Activated CD8-positive, alpha-beta T cell treated with anti-CD3 and anti-CD28 coated beads, Interleukin-2, amount 10 ng/mL, durations not matched to agents 7 days and 5 days (primary cell): Measurements from ENCODE around the gene POLQ. TPM values are rescaled to one million over a fixed set of nuclear protein-coding genes. Genes with fewer than 3 reads are reported as not detected.

Experiments used
- ATAC-seq: fragments of 150-1000 bp; cut with Tn5 transposase; one replicate; pipeline ENCODE4 v1.10.0; 2021; ENCODE audit warnings: moderate library complexity
- CTCF ChIA-PET: fragments of 350-600 bp; sonication (Branson Sonifier 250); formaldehyde crosslinking; loops from one replicate; lab custom pipeline; 2021; ENCODE audit warnings: antibody characterized with exemption; lab: Charles Lee
- POLR2A ChIA-PET: fragments of 350-600 bp; sonication (Branson Sonifier 250); formaldehyde crosslinking; loops from one replicate; lab custom pipeline; 2021; ENCODE audit warnings: antibody characterized with exemption; lab: Charles Lee
- DNase-seq: peaks from one replicate; pipeline ENCODE4 v3.0.0-alpha.2; 2020
- H3K27ac Mint-ChIP-seq: one replicate; pipeline ENCODE4 v1.8.0; 2021; ENCODE audit warnings: mild to moderate bottlenecking, mixed read lengths
- H3K27me3 Mint-ChIP-seq: one replicate; pipeline ENCODE4 v1.8.0; 2021; ENCODE audit warnings: low read depth, mixed read lengths
- H3K36me3 Mint-ChIP-seq: one replicate; pipeline ENCODE4 v1.8.0; 2021; ENCODE audit warnings: low read depth, mixed read lengths
- H3K4me1 Mint-ChIP-seq: one replicate; pipeline ENCODE4 v1.8.0; 2021; ENCODE audit warnings: low read depth, mixed read lengths
- H3K4me3 Mint-ChIP-seq: one replicate; pipeline ENCODE4 v1.8.0; 2021; ENCODE audit warnings: mild to moderate bottlenecking, mixed read lengths
- H3K9me3 Mint-ChIP-seq: one replicate; pipeline ENCODE4 v1.8.0; 2022; ENCODE audit warnings: mixed read lengths; ENCODE audit not compliant: insufficient read depth
- total RNA-seq, 2 experiments: library from RNA; stranded (reverse); gene quantifications; one replicate each; pipeline ENCODE4 v1.2.3, GENCODE V29; 2021

Gene POLQ
- total RNA-seq, 2 experiments from 2014 or later, result 35.5 to 35.6 TPM

DNA sequence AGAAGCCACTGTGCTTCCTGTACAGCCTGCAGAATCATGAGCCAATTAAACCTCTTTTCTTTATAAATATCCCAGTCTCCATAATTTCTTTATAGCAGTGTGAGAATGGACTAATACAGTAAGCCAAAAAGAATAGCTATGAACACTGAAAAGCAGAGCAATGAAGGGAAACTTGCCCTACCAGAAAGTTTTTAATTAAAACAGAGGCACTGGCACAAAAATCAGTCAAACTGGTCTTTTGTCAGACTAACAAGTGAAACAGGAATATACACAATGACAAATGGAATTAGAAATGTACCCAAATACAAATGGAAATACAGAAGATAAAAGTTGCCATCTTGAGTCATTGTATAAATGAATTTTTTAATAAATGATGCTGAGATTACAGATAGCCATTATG is 40.5 kb downstream of the POLQ start:
- H3K36me3 Mint-ChIP-seq, result peaks cover 54% of the 10 kb centered on the region
- DNase-seq (no peak), ATAC-seq (no peak)
- no peak overlapping the region for H3K27ac Mint-ChIP-seq
- H3K4me3 Mint-ChIP-seq, result no peak overlapping the region
- ChIA-PET CTCF (no interaction called here), POLR2A (no interaction called here)
- no peaks in the 10 kb centered on the region for H3K9me3 Mint-ChIP-seq
- no peaks in the 10 kb centered on the region for H3K4me1 Mint-ChIP-seq
- no peaks in the 10 kb centered on the region for H3K27me3 Mint-ChIP-seq

GRCh38 chr3:121504618-121505017 is 41.2 kb downstream of the POLQ start:
- Mint-ChIP-seq H3K36me3 (peaks cover 51% of the 10 kb centered on the region), H3K9me3 (no peaks in the 10 kb centered on the region), H3K4me1 (no peaks in the 10 kb centered on the region), H3K4me3 (no peak overlapping the region), H3K27me3 (no peaks in the 10 kb centered on the region), H3K27ac (no peak overlapping the region)
- ChIA-PET CTCF (no interaction called here), POLR2A (no interaction called here)
- ATAC-seq (no peak), DNase-seq (no peak)

DNA sequence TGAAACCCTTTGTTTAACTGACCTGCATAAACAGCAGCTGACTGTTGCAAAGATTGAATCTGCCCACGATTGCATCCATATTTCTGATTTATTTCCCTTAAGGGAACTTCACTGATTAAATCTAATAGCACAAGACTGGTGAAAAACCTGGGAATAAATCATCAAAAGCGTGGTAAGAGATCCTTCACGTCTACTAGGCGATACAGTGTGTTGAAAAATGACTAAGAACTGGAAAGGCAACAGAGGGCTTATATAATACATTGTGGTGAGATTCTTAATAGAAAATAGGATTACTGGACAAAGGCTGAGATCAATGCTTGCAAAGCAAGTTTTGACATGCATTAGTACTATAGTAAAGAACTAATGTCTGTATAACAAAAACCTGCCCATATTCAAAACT is 49.0 kb downstream of the POLQ start:
- no peaks in the 10 kb centered on the region for H3K4me1 Mint-ChIP-seq
- DNase-seq (no peak), ATAC-seq (no peak)
- no peaks in the 10 kb centered on the region for H3K27me3 Mint-ChIP-seq
- H3K27ac Mint-ChIP-seq, result no peak overlapping the region
- ChIA-PET CTCF (no interaction called here), POLR2A (no interaction called here)
- H3K36me3 Mint-ChIP-seq, result peaks cover 52% of the 10 kb centered on the region
- H3K4me3 Mint-ChIP-seq, result no peak overlapping the region
- no peaks in the 10 kb centered on the region for H3K9me3 Mint-ChIP-seq

GRCh38 chr3:121493431-121493830 is 52.4 kb downstream of the POLQ start:
- DNase-seq (no peak), ATAC-seq (no peak)
- H3K9me3 Mint-ChIP-seq, result no peaks in the 10 kb centered on the region
- H3K36me3 Mint-ChIP-seq, result peaks cover 68% of the 10 kb centered on the region
- no peak overlapping the region for H3K4me3 Mint-ChIP-seq
- H3K4me1 Mint-ChIP-seq, result no peaks in the 10 kb centered on the region
- H3K27ac Mint-ChIP-seq, result no peak overlapping the region
- H3K27me3 Mint-ChIP-seq, result no peaks in the 10 kb centered on the region
- ChIA-PET CTCF (no interaction called here), POLR2A (no interaction called here)

DNA sequence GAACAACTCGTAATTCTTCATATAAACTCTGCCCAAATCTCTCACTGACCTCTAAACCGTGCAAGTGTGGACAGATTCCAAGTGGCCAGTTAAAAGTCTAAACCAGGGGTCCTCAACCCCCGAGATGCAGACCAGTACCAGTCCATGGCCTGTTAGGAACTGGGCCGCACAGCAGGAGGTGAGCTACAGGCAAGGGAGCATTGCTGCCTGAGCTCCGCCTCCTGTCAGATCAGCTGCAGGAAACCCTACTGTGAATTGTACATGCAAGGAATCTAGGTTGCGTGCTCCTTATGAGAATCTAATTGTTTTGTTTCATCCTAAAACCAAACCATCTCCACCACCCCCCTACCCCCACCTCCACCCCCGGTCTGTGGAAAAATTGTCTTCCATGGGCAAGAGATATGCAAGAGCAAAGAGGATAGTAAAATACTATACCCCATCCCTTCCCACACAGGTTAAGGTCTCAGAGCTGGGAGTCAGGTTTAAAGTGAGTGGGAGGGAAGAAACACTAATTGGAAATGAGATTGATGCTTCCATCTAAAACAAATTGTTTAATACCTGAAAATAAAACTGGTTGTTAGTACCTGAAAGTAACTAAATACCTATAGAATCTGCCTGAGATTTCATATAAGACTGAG is 54.0 kb downstream of the POLQ start:
- H3K27me3 Mint-ChIP-seq, result no peaks in the 10 kb centered on the region
- ChIA-PET POLR2A (no interaction called here), CTCF (no interaction called here)
- H3K4me1 Mint-ChIP-seq, result no peaks in the 10 kb centered on the region
- peaks cover 70% of the 10 kb centered on the region for H3K36me3 Mint-ChIP-seq
- H3K27ac Mint-ChIP-seq, result no peak overlapping the region
- no peak overlapping the region for H3K4me3 Mint-ChIP-seq
- ATAC-seq, result no peak
- no peak for DNase-seq
- no peaks in the 10 kb centered on the region for H3K9me3 Mint-ChIP-seq

DNA sequence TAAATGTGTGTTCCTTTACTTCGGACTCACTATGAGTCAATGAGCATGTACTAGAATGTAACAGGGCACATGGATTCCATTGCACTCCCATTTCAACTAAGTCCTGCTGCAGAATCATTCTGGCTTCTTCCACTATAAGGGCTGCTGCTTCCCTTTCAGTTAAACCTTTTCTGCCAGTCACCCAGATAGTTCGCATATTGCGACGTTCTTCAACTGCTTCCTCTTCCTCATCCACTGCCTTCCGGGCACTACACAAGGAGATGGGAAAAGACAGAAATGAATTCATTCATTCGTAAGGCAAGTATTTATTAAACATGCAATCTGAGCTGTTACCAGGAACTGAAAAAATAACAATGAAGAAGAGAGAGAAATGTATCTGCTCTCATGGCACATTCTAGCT is 55.6 kb downstream of the POLQ start:
- Mint-ChIP-seq H3K9me3 (no peaks in the 10 kb centered on the region), H3K27me3 (no peaks in the 10 kb centered on the region), H3K4me3 (no peak overlapping the region), H3K27ac (no peak overlapping the region), H3K36me3 (peaks cover 61% of the 10 kb centered on the region), H3K4me1 (no peaks in the 10 kb centered on the region)
- no peak for ATAC-seq
- CTCF ChIA-PET, result no interaction called here
- DNase-seq, result no peak
- POLR2A ChIA-PET, result no interaction called here

DNA sequence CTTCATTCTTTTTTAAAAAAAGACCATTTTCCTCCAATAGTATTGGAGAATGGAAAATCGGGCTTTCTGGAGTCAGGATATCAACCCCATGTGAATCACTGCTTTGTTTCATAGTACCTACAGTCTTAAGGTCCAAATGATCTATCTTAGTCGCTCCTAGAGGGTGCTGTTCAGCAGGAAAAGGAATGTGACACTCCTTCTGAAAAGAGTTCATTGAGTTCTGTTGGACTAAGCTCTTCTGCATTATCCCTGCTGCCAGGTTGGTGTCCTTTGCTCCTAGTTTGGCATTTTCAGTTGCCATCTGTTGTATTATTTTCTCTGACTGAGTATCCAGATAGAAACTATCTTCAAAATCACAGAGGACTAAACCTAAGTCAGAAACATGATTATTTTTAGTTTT is 57.2 kb downstream of the POLQ start:
- Mint-ChIP-seq H3K9me3 (no peaks in the 10 kb centered on the region), H3K27ac (no peak overlapping the region), H3K4me3 (no peak overlapping the region), H3K4me1 (no peaks in the 10 kb centered on the region), H3K36me3 (peaks cover 60% of the 10 kb centered on the region), H3K27me3 (no peaks in the 10 kb centered on the region)
- ChIA-PET POLR2A (no interaction called here), CTCF (no interaction called here)
- no peak for ATAC-seq
- no peak for DNase-seq

DNA sequence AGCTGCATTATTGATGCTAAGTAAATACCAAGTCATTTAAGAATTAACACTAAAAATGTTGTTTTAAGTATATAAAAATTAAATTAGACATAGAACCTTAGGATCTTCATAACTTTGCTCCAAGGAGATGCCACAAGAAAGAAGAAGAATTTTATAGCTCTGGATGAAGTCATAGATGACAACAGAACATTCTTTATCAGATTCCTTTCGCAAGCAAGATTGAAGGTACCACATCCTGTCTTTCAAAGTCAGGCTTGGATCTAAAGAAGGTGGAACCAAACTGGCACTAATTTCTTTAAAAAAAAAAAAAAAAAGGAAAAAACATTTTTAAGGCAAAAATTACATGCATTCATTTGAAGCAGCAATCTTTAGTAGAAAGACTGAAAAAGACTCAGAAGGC is 62.5 kb downstream of the POLQ start:
- CTCF ChIA-PET, result no interaction called here
- ATAC-seq (no peak), DNase-seq (no peak)
- Mint-ChIP-seq H3K36me3 (peaks cover 50% of the 10 kb centered on the region), H3K4me3 (no peak overlapping the region), H3K27ac (no peak overlapping the region), H3K9me3 (no peaks in the 10 kb centered on the region), H3K4me1 (peaks cover 1% of the 10 kb centered on the region), H3K27me3 (no peaks in the 10 kb centered on the region)
- POLR2A ChIA-PET, result no interaction called here

DNA sequence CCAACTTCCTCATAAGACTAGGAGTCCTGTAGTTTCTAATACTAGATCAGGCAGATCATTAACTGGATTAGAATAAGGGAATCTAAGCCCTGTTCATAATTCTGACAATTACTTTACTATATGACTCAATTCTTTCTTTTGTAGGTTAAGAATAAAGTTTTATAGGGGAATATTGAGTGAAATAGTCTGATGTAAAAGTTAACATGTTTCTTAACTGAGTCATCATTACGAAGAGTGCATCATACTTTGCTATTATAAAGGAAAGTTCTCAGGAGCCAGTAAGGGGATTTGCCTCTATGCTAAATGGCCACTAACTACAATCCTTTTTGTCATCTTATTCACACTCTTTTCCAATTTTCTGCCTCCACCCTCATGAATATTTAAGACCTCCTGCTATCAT is 63.1 kb downstream of the POLQ start:
- no peak for DNase-seq
- Mint-ChIP-seq H3K36me3 (peaks cover 50% of the 10 kb centered on the region), H3K27ac (no peak overlapping the region), H3K9me3 (no peaks in the 10 kb centered on the region), H3K27me3 (no peaks in the 10 kb centered on the region), H3K4me3 (no peak overlapping the region), H3K4me1 (peaks cover 1% of the 10 kb centered on the region)
- CTCF ChIA-PET, result no interaction called here
- ATAC-seq, result no peak
- POLR2A ChIA-PET, result no interaction called here

- POLR2A ChIA-PET, result no interaction called here
- Mint-ChIP-seq H3K4me3 (no peak overlapping the region), H3K27me3 (no peaks in the 10 kb centered on the region), H3K27ac (no peak overlapping the region), H3K4me1 (peaks cover 1% of the 10 kb centered on the region), H3K9me3 (no peaks in the 10 kb centered on the region), H3K36me3 (peaks cover 53% of the 10 kb centered on the region)
- no peak for ATAC-seq
- no peak for DNase-seq
- CTCF ChIA-PET, result interaction anchor here (0.8 kb wide), 1 partner anchor 44 kb away, joined by 3 read pairs; no protein-coding TSS in a partner anchor
Measured at GRCh38 chr3:121481106-121481880, 64.5 kb downstream of the POLQ start.

DNA sequence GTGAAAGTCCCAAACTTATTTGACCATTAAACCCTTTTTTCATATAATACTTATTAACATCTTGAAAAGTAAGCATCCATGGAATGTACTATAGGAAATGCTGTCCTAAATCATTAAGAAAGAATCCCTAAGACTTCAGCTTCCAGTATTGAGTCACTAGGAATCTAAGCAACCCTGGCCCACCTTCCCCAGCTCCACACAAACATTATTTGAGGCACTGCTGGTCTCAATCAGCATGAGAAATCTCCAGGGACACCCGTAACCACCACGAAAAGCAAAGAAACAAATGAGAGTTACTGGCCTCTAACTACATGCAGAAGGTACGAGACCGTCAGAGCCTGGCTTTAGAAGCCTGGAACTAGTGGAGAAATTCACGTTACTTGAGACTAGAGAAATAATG is 68.2 kb downstream of the POLQ start:
- POLR2A ChIA-PET, result no interaction called here
- DNase-seq (no peak), ATAC-seq (no peak)
- CTCF ChIA-PET, result no interaction called here
- Mint-ChIP-seq H3K9me3 (no peaks in the 10 kb centered on the region), H3K36me3 (peaks cover 66% of the 10 kb centered on the region), H3K4me3 (no peak overlapping the region), H3K27me3 (no peaks in the 10 kb centered on the region), H3K4me1 (no peaks in the 10 kb centered on the region), H3K27ac (no peak overlapping the region)

DNA sequence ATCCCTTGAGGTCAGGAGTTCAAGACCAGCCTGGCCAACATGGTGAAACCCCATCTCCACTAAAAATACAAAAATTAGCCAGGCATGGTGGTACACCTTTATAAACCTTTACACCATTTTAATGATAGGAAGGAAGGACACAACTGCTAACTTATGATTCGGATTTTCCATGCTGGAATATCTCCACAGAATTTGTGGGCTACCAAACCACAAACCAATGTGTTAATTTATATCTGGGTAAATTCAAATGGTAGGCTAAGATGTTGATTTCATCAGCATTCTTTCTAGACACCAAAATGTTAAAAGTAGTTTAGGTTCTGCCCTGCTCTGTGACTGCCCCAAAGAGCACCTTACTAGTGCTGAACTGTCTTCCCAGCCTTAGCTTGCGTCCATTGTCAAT is 72.8 kb downstream of the POLQ start:
- no peaks in the 10 kb centered on the region for H3K4me1 Mint-ChIP-seq
- no peak overlapping the region for H3K27ac Mint-ChIP-seq
- H3K36me3 Mint-ChIP-seq, result peaks cover 65% of the 10 kb centered on the region
- ChIA-PET CTCF (no interaction called here), POLR2A (no interaction called here)
- DNase-seq (no peak), ATAC-seq (no peak)
- H3K4me3 Mint-ChIP-seq, result no peak overlapping the region
- H3K27me3 Mint-ChIP-seq, result no peaks in the 10 kb centered on the region
- no peaks in the 10 kb centered on the region for H3K9me3 Mint-ChIP-seq
